ENCODE data around the gene SLFN12L.

- TF ChIP-seq GTF2F1 (IDR thresholded peaks at IDR 0.05; ENCODE audit: low read depth, low read length) (no peak), EGR1 (conservative IDR thresholded peaks at IDR 0.05) (no peak), YY1 (IDR thresholded peaks at IDR 0.05; ENCODE audit: borderline replicate concordance in 1 of 3, control insufficient read depth in 1 of 3, extremely low read depth in 1 of 3, insufficient read depth in 3 of 3, insufficient read length in 1 of 3, insufficient replicate concordance in 2 of 3, low read depth in 1 of 3, low read length in 2 of 3) (no peak), HDGF (IDR thresholded peaks at IDR 0.05) (no peak), RCOR1 (IDR thresholded peaks at IDR 0.05; ENCODE audit: borderline replicate concordance in 1 of 2, low read depth in 2 of 2, low read length in 2 of 2) (no peak), ZNF644 (tag; IDR thresholded peaks at IDR 0.05; ENCODE audit: low read depth) (no peak), SMC3 (conservative IDR thresholded peaks at IDR 0.05; ENCODE audit: insufficient read depth, low read depth, low read length) (no peak), GATAD2B (IDR thresholded peaks at IDR 0.05; ENCODE audit: borderline replicate concordance) (no peak), BRCA1 (IDR thresholded peaks at IDR 0.05) (no peak), BRCA1 (CRISPR knock-in tag; IDR thresholded peaks at IDR 0.05) (no peak), JUND (IDR thresholded peaks at IDR 0.05; ENCODE audit: borderline replicate concordance, low read depth, low read length) (no peak), JUND (tag; IDR thresholded peaks at IDR 0.05; ENCODE audit: borderline replicate concordance, low read depth, low read length) (no peak)
Measured at GRCh38 chr17:35498448-35499178, 38.9 kb downstream of the SLFN12L start.

All from K562 (cell line).